T follicular helper cell (primary cell): ENCODE measurements around the gene B3GAT1.
"Not testable (repeated sequence)": the region's sequence is repeated elsewhere in the genome, so short reads cannot be mapped to it uniquely, and the experiment has no call there.

ENCODE experiments used
- DNase-seq: peaks from one replicate; pipeline ENCODE4 v3.0.0-alpha.2; 2020; ENCODE audit warnings: low read depth
- total RNA-seq, 2 experiments: gene quantifications; one replicate each; lab custom pipeline; 2026; lab: John Stamatoyannopoulos, UW

Gene B3GAT1
- 1.1 to 1.8 reads per million in 2 experiments for total RNA-seq

- DNase-seq = no peak
Observed at GRCh38 chr11:134412203-134413042, at the start of gene B3GAT1. TSS of gene B3GAT1 (minus strand) at chr11:134412242. CDS start at chr11:134387659, 24,583 bp downstream.

- DNase-seq = no peak
Observed at GRCh38 chr11:134461621-134462020, 49.6 kb upstream of the B3GAT1 start.

GRCh38 chr11:134460881-134461280 is 48.8 kb upstream of the B3GAT1 start:
- DNase-seq = no peak

GRCh38 chr11:134460062-134460561 is 48.1 kb upstream of the B3GAT1 start:
- no peak for DNase-seq

GRCh38 chr11:134459246-134460061 is 47.4 kb upstream of the B3GAT1 start:
- DNase-seq = no peak

GRCh38 chr11:134457411-134458007 is 45.5 kb upstream of the B3GAT1 start:
- DNase-seq = not testable (repeated sequence)

GRCh38 chr11:134455516-134455915 is 43.5 kb upstream of the B3GAT1 start:
- no peak for DNase-seq

- DNase-seq = no peak
Observed at GRCh38 chr11:134454146-134454690, 42.2 kb upstream of the B3GAT1 start.

- no peak for DNase-seq
Observed at GRCh38 chr11:134453441-134453840, 41.4 kb upstream of the B3GAT1 start.

- no peak for DNase-seq
Observed at GRCh38 chr11:134452838-134453155, 40.8 kb upstream of the B3GAT1 start.

GRCh38 chr11:134452026-134452837 is 40.2 kb upstream of the B3GAT1 start:
- no peak for DNase-seq

GRCh38 chr11:134450186-134450585 is 38.1 kb upstream of the B3GAT1 start:
- DNase-seq = no peak

GRCh38 chr11:134449713-134450112 is 37.7 kb upstream of the B3GAT1 start:
- DNase-seq = no peak

GRCh38 chr11:134449051-134449450 is 37.0 kb upstream of the B3GAT1 start:
- no peak for DNase-seq

- DNase-seq = no peak
Observed at GRCh38 chr11:134447696-134448095, 35.7 kb upstream of the B3GAT1 start.

GRCh38 chr11:134445601-134446325 is 33.7 kb upstream of the B3GAT1 start:
- no peak for DNase-seq

GRCh38 chr11:134444160-134445108 is 32.4 kb upstream of the B3GAT1 start:
- not testable (repeated sequence) for DNase-seq

- no peak for DNase-seq
Observed at GRCh38 chr11:134443246-134443645, 31.2 kb upstream of the B3GAT1 start.

GRCh38 chr11:134442246-134442645 is 30.2 kb upstream of the B3GAT1 start:
- no peak for DNase-seq
